H1 (cell line): Measurements from ENCODE around the gene EED. TPM values are rescaled to one million over a fixed set of nuclear protein-coding genes. Genes with fewer than 3 reads are reported as not detected.

Source experiments
- ASH2L ChIP-seq: fragments of 200-600, 300-600 bp; sonication (generic); IDR thresholded peaks from one replicate; pipeline ENCODE4 v1.7.1; 2017; ENCODE audit warnings: low read length
- CHD7 ChIP-seq: fragments of 300-600 bp; sonication (generic); IDR thresholded peaks from 2 replicates; pipeline ENCODE4 v1.7.1; 2012; ENCODE audit warnings: low read length, moderate library complexity, mild to moderate bottlenecking, inconsistent platforms; ENCODE audit not compliant: insufficient replicate concordance
- JUND ChIP-seq: IDR thresholded peaks from 2 replicates; pipeline ENCODE4 v1.6.1; 2011; ENCODE audit warnings: mild to moderate bottlenecking, improper control_type of control experiment, low read length
- MAX ChIP-seq: IDR thresholded peaks from 2 replicates; pipeline ENCODE4 v1.6.1; 2012; ENCODE audit warnings: inconsistent platforms
- NANOG ChIP-seq: IDR thresholded peaks from 2 replicates; pipeline ENCODE4 v1.6.1; 2011; ENCODE audit warnings: low read length, low read depth, mild to moderate bottlenecking, inconsistent platforms; ENCODE audit not compliant: insufficient read depth, poor library complexity, severe bottlenecking
- POLR2AphosphoS5 ChIP-seq: IDR thresholded peaks from 2 replicates; pipeline ENCODE4 v1.6.1; 2011; ENCODE audit warnings: low read depth, low read length
- RAD21 ChIP-seq, 2 experiments: IDR thresholded peaks in 1 of 2; conservative IDR thresholded peaks in 1 of 2; 2 replicates each; pipeline ENCODE4 v1.6.1; 2011; ENCODE audit warnings: low read depth in 2 of 2, low read length in 2 of 2, improper control_type of control experiment in 1 of 2, inconsistent platforms in 1 of 2, mild to moderate bottlenecking in 1 of 2, moderate library complexity in 1 of 2
- RFX5 ChIP-seq: IDR thresholded peaks from 2 replicates; pipeline ENCODE4 v1.6.1; 2011; ENCODE audit warnings: low read depth, low read length, improper control_type of control experiment, borderline replicate concordance
- SIN3A ChIP-seq, 2 experiments: IDR thresholded peaks in 1 of 2; conservative IDR thresholded peaks in 1 of 2; 2 replicates each; pipeline ENCODE4 v1.6.1; 2011 to 2012; ENCODE audit warnings: low read length in 2 of 2, improper control_type of control experiment in 1 of 2, low read depth in 1 of 2, mild to moderate bottlenecking in 1 of 2
- YY1 ChIP-seq: IDR thresholded peaks from 2 replicates; pipeline ENCODE4 v1.6.1; 2011; ENCODE audit warnings: low read depth, mild to moderate bottlenecking, low read length
- polyA plus RNA-seq, 7 experiments: library from polyadenylated mRNA; depleted of rRNA in 3 of 7; stranded (reverse) in 5 of 7; unstranded in 2 of 7; fragments of >200 nt in 5 of 7; fragments of 200-250 nt in 2 of 7; gene quantifications; 1 replicate in 5 of 7; 2 replicates in 1 of 7; 4 replicates in 1 of 7; pipeline versions ENCODE4 v1.2.1 to v1.2.3, GENCODE V29; 2011 to 2013; ENCODE audit warnings: missing spikeins in 2 of 7, mixed read lengths in 2 of 7
- total RNA-seq: library from RNA; stranded (reverse); fragmentation: NEBNext Ultra II Directional; extraction: Animal tissue kit (Norgen Biotek cat#: 25700); gene quantifications from 2 replicates; pipeline ENCODE4 v1.2.1, GENCODE V29; 2021

The EED gene
- total and polyA plus RNA-seq, 2 of the 8 experiments (the other 6 are each of a cell fraction or from before 2014, with no cell fraction given): 12.6 to 26.9 TPM

- TF ChIP-seq CHD7 (no peak), POLR2AphosphoS5 (no peak), MAX (no peak), YY1 (no peak), RFX5 (no peak), RAD21 (IDR thresholded peaks at IDR 0.05 in 1 of 2, conservative IDR thresholded peaks at IDR 0.05 in 1 of 2; ENCODE audit: low read depth in 2 of 2, low read length in 2 of 2) (no peak), ASH2L (no peak), NANOG (no peak), JUND (no peak), SIN3A (conservative IDR thresholded peaks at IDR 0.05 in 1 of 2, IDR thresholded peaks at IDR 0.05 in 1 of 2; ENCODE audit: low read depth in 1 of 2, low read length in 2 of 2) (no peak)
These were observed 20.6 kb downstream of the EED start (continued) for GRCh38 chr11:86265194-86265593.
